Measurements from ENCODE around the gene MYH9.

DNA sequence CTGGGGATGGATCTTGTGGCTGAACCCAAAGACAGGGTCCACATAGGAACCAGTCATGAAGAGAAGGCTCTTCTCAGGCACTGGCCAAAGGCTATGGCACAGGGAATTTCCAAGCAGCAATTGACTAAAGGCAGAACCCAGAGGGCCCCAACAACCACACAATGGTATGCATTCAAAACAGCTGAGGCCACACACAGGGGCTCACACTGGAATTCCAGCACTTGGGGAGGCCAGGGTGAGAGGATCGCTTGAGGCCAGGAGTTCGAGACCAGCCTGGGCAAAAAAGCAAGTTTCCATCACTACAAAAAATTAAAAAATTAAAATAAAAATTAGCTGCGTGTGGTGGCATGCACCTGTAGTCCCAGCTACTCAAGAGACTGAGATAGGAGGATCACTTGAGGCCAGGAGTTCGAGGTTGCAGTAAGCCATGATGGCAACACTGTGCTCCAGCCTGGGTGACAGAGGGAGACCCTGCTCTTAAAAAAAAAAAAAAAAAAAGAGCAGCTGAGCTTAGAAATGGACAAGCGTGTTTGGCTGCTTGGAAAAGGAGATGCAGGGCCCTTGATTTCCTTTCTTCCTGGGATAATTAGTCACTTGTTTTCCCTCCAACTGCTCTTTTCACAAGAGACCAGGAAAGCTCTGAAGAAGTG is 44.6 kb downstream of the MYH9 start:
- TF ChIP-seq POLR2AphosphoS5 (IDR thresholded peaks at IDR 0.05; ENCODE audit: low read depth) (no peak), EZH2 (IDR thresholded peaks at IDR 0.05; ENCODE audit: low read depth, unreplicated experiment) (no peak), JUNB (IDR thresholded peaks at IDR 0.05; ENCODE audit: unreplicated experiment) (no peak), EZH2phosphoT487 (IDR thresholded peaks at IDR 0.05; ENCODE audit: unreplicated experiment) (no peak), CREB1 (CRISPR knock-in tag; IDR thresholded peaks at IDR 0.05; ENCODE audit: low read depth) (no peak), ZNF114 (CRISPR knock-in tag; IDR thresholded peaks at IDR 0.05) (no peak), NANOG (IDR thresholded peaks at IDR 0.05; ENCODE audit: borderline replicate concordance) (no peak), ZNF331 (CRISPR knock-in tag; IDR thresholded peaks at IDR 0.05; ENCODE audit: low read depth) (no peak)
- TF ChIP-seq, protein P1, sequence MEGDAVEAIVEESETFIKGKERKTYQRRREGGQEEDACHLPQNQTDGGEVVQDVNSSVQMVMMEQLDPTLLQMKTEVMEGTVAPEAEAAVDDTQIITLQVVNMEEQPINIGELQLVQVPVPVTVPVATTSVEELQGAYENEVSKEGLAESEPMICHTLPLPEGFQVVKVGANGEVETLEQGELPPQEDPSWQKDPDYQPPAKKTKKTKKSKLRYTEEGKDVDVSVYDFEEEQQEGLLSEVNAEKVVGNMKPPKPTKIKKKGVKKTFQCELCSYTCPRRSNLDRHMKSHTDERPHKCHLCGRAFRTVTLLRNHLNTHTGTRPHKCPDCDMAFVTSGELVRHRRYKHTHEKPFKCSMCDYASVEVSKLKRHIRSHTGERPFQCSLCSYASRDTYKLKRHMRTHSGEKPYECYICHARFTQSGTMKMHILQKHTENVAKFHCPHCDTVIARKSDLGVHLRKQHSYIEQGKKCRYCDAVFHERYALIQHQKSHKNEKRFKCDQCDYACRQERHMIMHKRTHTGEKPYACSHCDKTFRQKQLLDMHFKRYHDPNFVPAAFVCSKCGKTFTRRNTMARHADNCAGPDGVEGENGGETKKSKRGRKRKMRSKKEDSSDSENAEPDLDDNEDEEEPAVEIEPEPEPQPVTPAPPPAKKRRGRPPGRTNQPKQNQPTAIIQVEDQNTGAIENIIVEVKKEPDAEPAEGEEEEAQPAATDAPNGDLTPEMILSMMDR (conservative IDR thresholded peaks at IDR 0.05; ENCODE audit: low read depth in 2 of 2) = no peak
- TF ChIP-seq, protein P2, sequence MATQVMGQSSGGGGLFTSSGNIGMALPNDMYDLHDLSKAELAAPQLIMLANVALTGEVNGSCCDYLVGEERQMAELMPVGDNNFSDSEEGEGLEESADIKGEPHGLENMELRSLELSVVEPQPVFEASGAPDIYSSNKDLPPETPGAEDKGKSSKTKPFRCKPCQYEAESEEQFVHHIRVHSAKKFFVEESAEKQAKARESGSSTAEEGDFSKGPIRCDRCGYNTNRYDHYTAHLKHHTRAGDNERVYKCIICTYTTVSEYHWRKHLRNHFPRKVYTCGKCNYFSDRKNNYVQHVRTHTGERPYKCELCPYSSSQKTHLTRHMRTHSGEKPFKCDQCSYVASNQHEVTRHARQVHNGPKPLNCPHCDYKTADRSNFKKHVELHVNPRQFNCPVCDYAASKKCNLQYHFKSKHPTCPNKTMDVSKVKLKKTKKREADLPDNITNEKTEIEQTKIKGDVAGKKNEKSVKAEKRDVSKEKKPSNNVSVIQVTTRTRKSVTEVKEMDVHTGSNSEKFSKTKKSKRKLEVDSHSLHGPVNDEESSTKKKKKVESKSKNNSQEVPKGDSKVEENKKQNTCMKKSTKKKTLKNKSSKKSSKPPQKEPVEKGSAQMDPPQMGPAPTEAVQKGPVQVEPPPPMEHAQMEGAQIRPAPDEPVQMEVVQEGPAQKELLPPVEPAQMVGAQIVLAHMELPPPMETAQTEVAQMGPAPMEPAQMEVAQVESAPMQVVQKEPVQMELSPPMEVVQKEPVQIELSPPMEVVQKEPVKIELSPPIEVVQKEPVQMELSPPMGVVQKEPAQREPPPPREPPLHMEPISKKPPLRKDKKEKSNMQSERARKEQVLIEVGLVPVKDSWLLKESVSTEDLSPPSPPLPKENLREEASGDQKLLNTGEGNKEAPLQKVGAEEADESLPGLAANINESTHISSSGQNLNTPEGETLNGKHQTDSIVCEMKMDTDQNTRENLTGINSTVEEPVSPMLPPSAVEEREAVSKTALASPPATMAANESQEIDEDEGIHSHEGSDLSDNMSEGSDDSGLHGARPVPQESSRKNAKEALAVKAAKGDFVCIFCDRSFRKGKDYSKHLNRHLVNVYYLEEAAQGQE (IDR thresholded peaks at IDR 0.05; ENCODE audit: unreplicated experiment) = no peak
- TF ChIP-seq, protein P3, sequence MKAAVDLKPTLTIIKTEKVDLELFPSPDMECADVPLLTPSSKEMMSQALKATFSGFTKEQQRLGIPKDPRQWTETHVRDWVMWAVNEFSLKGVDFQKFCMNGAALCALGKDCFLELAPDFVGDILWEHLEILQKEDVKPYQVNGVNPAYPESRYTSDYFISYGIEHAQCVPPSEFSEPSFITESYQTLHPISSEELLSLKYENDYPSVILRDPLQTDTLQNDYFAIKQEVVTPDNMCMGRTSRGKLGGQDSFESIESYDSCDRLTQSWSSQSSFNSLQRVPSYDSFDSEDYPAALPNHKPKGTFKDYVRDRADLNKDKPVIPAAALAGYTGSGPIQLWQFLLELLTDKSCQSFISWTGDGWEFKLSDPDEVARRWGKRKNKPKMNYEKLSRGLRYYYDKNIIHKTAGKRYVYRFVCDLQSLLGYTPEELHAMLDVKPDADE (IDR thresholded peaks at IDR 0.05) = no peak
